Measurements from ENCODE around the gene BCL2.

DNA sequence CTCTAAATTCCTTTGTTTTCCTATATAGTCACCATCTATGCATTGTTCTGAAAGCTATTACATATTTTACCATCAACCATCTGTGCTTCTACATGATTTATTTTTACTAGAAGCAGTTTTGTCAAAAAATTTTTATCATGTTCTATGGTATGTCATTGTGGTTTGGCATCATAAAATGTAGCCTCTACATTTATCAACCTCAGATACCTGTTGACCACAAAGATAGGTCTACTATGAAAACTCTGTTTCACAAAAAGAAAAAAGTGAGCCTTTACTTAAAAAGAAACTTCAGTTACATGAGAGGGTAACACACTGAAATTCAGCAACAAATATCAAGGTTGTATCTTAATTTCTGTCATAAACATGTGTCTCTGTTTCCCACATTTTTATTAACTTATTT is 3.7 kb downstream of the BCL2 start:
- TF ChIP-seq, protein P1, sequence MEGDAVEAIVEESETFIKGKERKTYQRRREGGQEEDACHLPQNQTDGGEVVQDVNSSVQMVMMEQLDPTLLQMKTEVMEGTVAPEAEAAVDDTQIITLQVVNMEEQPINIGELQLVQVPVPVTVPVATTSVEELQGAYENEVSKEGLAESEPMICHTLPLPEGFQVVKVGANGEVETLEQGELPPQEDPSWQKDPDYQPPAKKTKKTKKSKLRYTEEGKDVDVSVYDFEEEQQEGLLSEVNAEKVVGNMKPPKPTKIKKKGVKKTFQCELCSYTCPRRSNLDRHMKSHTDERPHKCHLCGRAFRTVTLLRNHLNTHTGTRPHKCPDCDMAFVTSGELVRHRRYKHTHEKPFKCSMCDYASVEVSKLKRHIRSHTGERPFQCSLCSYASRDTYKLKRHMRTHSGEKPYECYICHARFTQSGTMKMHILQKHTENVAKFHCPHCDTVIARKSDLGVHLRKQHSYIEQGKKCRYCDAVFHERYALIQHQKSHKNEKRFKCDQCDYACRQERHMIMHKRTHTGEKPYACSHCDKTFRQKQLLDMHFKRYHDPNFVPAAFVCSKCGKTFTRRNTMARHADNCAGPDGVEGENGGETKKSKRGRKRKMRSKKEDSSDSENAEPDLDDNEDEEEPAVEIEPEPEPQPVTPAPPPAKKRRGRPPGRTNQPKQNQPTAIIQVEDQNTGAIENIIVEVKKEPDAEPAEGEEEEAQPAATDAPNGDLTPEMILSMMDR (IDR thresholded peaks at IDR 0.05): no peak
- TF ChIP-seq POLR2A (IDR thresholded peaks at IDR 0.05) (no peak), POLR2AphosphoS5 (IDR thresholded peaks at IDR 0.05; ENCODE audit: insufficient read depth in 1 of 2, low read depth in 1 of 2) (no peak)
